ACHN (cell line): ENCODE measurements around the gene MROH2B.

Source experiments
- DNase-seq: peaks from one replicate; pipeline ENCODE4 v3.0.0-alpha.2; 2015
- in situ Hi-C: cut with HindIII; loops from 2 replicates; pipeline ENCODE4 v1.10.0; 2017; ENCODE audit warnings: low sequenced_read_pairs, low pct_ligation_motif_present, low pct_unique_long_range_greater_than_20kb

The MROH2B gene

GRCh38 chr5:40984884-40985283 lies 86.3 kb downstream of the MROH2B start:
- in situ Hi-C loops: no loop called here
- DNase-seq: no peak

GRCh38 chr5:40983781-40984180 lies 87.4 kb downstream of the MROH2B start:
- in situ Hi-C loops: no loop called here
- DNase-seq: no peak

- in situ Hi-C loops: no loop called here
- no peak for DNase-seq
Measured at GRCh38 chr5:40981420-40981819, 89.7 kb downstream of the MROH2B start.

- in situ Hi-C loops: no loop called here
Measured at GRCh38 chr5:40976836-40977235, 94.3 kb downstream of the MROH2B start.

GRCh38 chr5:40976041-40976440 lies 95.1 kb downstream of the MROH2B start:
- in situ Hi-C loops: no loop called here
- no peak for DNase-seq

More at GRCh38 chr5:40976836-40977235, 94.3 kb downstream of the MROH2B start:
- DNase-seq: no peak

GRCh38 chr5:40973364-40974004 lies 97.7 kb downstream of the MROH2B start:
- no peak for DNase-seq
- in situ Hi-C loops: no loop called here

GRCh38 chr5:40972434-40972833 lies 98.7 kb downstream of the MROH2B start:
- in situ Hi-C loops: no loop called here
- DNase-seq: no peak

- in situ Hi-C loops: no loop called here
- DNase-seq: no peak
Measured at GRCh38 chr5:40962207-40962955, 108.8 kb downstream of the MROH2B start.

- in situ Hi-C loops: no loop called here
Measured at GRCh38 chr5:40960037-40960436, 111.1 kb downstream of the MROH2B start.

GRCh38 chr5:40958811-40959210 lies 112.3 kb downstream of the MROH2B start:
- in situ Hi-C loops: no loop called here

More at GRCh38 chr5:40960037-40960436, 111.1 kb downstream of the MROH2B start:
- DNase-seq: no peak

GRCh38 chr5:40957048-40957447 lies 114.1 kb downstream of the MROH2B start:
- DNase-seq: no peak
- in situ Hi-C loops: no loop called here

More at GRCh38 chr5:40958811-40959210, 112.3 kb downstream of the MROH2B start:
- DNase-seq: no peak

- in situ Hi-C loops: no loop called here
- DNase-seq: no peak
Measured at GRCh38 chr5:40955313-40955712, 115.8 kb downstream of the MROH2B start.
